Sciatic nerve (tissue), 2 donors: ENCODE measurements around the gene FOXP4. TPM values are rescaled to one million over a fixed set of nuclear protein-coding genes. Genes with fewer than 3 reads are reported as not detected.

Experiments used
- ATAC-seq: fragments of 200-7000 bp; cut with Tn5 transposase; one replicate; pipeline ENCODE4 v1.9.1; 2020; ENCODE audit warnings: mild to moderate bottlenecking, moderate library complexity
- DNase-seq: peaks from one replicate; pipeline ENCODE4 v3.0.0-alpha.2; 2020; ENCODE audit warnings: low spot score
- intact Hi-C: fragments of 100-400 bp; cut with DNase I; formaldehyde crosslinking; loops from one replicate; pipeline ENCODE4 v1.14.2; 2022
- total RNA-seq: library from RNA; stranded (reverse); fragmentation: NEBNext Ultra II Directional; extraction: Animal tissue kit (Norgen Biotek cat#: 25700); gene quantifications from one replicate; pipeline ENCODE4 v1.2.1, GENCODE V29; 2021
- donor health status: DM: no; HTN: no; CAD: no.
- donor health status: DM: no; HTN: no; CAD: no.

Gene FOXP4
- total RNA-seq, 1 donor from 2014 or later, result 39.2 TPM

- ATAC-seq (no peak), DNase-seq (no peak)
- intact Hi-C loops, result no loop called here
Observed at GRCh38 chr6:41519305-41519744, 26.9 kb upstream of the FOXP4 start.

GRCh38 chr6:41519745-41520699 lies 26.2 kb upstream of the FOXP4 start:
- no peak for ATAC-seq
- intact Hi-C loops, result no loop called here
- no peak for DNase-seq

GRCh38 chr6:41522780-41523548 lies 23.2 kb upstream of the FOXP4 start:
- ATAC-seq, result no peak
- no peak for DNase-seq
- intact Hi-C loops, result no loop called here

- intact Hi-C loops, result no loop called here
- no peak for DNase-seq
- no peak for ATAC-seq
Observed at GRCh38 chr6:41523915-41524633, 22.1 kb upstream of the FOXP4 start.

GRCh38 chr6:41524634-41525011 lies 21.6 kb upstream of the FOXP4 start:
- no peak for DNase-seq
- intact Hi-C loops, result no loop called here
- ATAC-seq, result no peak

- ATAC-seq (peak; percentile 38), DNase-seq (no peak)
- intact Hi-C loops, result no loop called here
Observed at GRCh38 chr6:41527721-41528408, 18.3 kb upstream of the FOXP4 start.

- ATAC-seq (no peak), DNase-seq (no peak)
- intact Hi-C loops, result no loop called here
Observed at GRCh38 chr6:41528409-41528963, 17.7 kb upstream of the FOXP4 start.

- DNase-seq, result no peak
- no peak for ATAC-seq
- intact Hi-C loops, result no loop called here
Observed at GRCh38 chr6:41529049-41529448, 17.1 kb upstream of the FOXP4 start.

GRCh38 chr6:41529970-41530369 lies 16.2 kb upstream of the FOXP4 start:
- ATAC-seq (no peak), DNase-seq (no peak)
- intact Hi-C loops, result no loop called here

GRCh38 chr6:41530476-41530875 lies 15.7 kb upstream of the FOXP4 start:
- intact Hi-C loops, result no loop called here
- no peak for DNase-seq
- no peak for ATAC-seq

GRCh38 chr6:41531016-41531415 lies 15.2 kb upstream of the FOXP4 start:
- intact Hi-C loops, result no loop called here
- DNase-seq, result no peak
- no peak for ATAC-seq

GRCh38 chr6:41531591-41532582 lies 14.3 kb upstream of the FOXP4 start:
- no peak for DNase-seq
- ATAC-seq, result peak; percentile 53
- intact Hi-C loops, result no loop called here

- ATAC-seq (no peak), DNase-seq (no peak)
- intact Hi-C loops, result no loop called here
Observed at GRCh38 chr6:41535766-41536165, 10.4 kb upstream of the FOXP4 start.

- DNase-seq (no peak), ATAC-seq (peak; percentile 59)
- intact Hi-C loops, result no loop called here
Observed at GRCh38 chr6:41536795-41537758, 9.1 kb upstream of the FOXP4 start.

GRCh38 chr6:41538556-41539182 lies 7.5 kb upstream of the FOXP4 start:
- DNase-seq, result no peak
- peak; percentile 68 for ATAC-seq
- intact Hi-C loops, result no loop called here

GRCh38 chr6:41539204-41539603 lies 7.0 kb upstream of the FOXP4 start:
- ATAC-seq (no peak), DNase-seq (no peak)
- intact Hi-C loops, result no loop called here
